ENCODE measurements around the gene ZNF385D.

The ZNF385D gene

DNA sequence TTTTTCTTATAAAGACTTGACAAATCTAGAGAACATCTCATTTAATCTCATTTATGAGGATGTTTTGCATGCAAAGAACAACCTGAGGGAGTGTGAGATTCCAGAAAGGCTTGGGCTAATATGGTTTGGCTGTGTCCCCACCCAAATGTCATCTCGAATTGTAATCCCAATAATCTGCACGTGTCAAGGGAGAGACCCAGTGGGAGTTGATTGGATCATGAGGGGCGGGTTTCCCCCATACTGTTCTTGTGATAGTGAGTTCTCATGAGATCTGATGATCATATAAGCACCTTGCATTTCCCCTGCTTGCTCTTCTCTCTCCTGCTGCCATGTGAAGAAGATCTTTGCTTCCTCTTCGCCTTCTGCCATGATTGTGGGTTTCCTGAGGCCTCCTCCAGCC is 103.0 kb downstream of the ZNF385D start:
- Histone ChIP-seq H3K36me3 (ENCODE audit: control insufficient read depth, insufficient read depth, low read length) (no peaks in the 10 kb centered on the region), H3K4me1 (ENCODE audit: control insufficient read depth, insufficient read depth, low read length) (peaks cover 8% of the 10 kb centered on the region; the same call in 1 of the 2 replicates), H3K27ac (ENCODE audit: low read depth, low read length) (no peak overlapping the region), H3K9me3 (ENCODE audit: control insufficient read depth, insufficient read depth, low read length) (no peaks in the 10 kb centered on the region), H3K9ac (ENCODE audit: low read depth, low read length) (no peak overlapping the region), H3K27me3 (ENCODE audit: control insufficient read depth, insufficient read depth, low read length) (no peaks in the 10 kb centered on the region), H3K4me3 (ENCODE audit: low read depth, low read length) (no peak overlapping the region)

DNA sequence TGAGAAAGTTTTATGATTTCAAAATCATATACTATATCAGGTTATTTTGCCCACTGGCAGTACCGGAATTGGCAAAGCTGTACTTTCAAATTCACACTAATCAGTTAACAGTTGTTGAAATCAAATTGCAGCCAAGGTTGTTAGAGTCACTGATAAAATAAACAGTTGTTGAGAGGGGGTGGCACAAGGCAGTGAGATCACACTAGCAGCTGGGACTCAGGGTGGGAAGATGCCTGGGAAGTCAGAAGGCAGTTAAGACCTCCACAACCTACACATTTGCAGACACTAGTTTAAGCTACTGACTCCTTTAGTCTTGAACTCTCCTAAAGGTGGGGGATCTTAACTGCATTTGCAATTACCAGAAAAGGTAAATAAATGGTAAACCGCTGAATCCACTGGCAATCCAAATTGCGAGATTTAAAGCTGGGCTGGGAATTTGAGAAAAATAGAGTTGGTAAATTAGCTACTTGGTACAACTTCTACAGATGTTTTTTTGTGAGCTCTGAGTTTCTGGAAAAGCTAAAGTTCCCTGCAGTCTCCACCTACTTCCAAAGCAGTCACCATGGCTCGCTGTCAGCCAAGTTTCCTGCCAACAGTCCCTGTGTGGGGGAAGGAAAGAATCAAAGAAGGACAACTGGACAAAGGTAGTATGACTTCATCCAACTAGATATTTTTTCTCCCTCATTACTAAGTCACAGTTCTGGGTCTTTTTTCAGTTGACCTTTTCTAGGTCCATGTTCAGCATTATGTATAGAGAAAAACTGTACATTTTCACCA is 105.7 kb downstream of the ZNF385D start:
- H3K4me3 ChIP-seq (ENCODE audit: low read depth, low read length) = no peak overlapping the region
- peaks cover 8% of the 10 kb centered on the region; the same call in 1 of the 2 replicates for H3K4me1 ChIP-seq (ENCODE audit: control insufficient read depth, insufficient read depth, low read length)
- H3K9ac ChIP-seq (ENCODE audit: low read depth, low read length) = no peak overlapping the region
- H3K36me3 ChIP-seq (ENCODE audit: control insufficient read depth, insufficient read depth, low read length) = no peaks in the 10 kb centered on the region
- H3K27ac ChIP-seq (ENCODE audit: low read depth, low read length) = no peak overlapping the region
- H3K27me3 ChIP-seq (ENCODE audit: control insufficient read depth, insufficient read depth, low read length) = no peaks in the 10 kb centered on the region
- no peaks in the 10 kb centered on the region for H3K9me3 ChIP-seq (ENCODE audit: control insufficient read depth, insufficient read depth, low read length)

GRCh38 chr3:21644268-21644667 is 106.7 kb downstream of the ZNF385D start:
- no peaks in the 10 kb centered on the region for H3K9me3 ChIP-seq (ENCODE audit: control insufficient read depth, insufficient read depth, low read length)
- H3K9ac ChIP-seq (ENCODE audit: low read depth, low read length) = no peak overlapping the region
- H3K27ac ChIP-seq (ENCODE audit: low read depth, low read length) = no peak overlapping the region
- H3K27me3 ChIP-seq (ENCODE audit: control insufficient read depth, insufficient read depth, low read length) = no peaks in the 10 kb centered on the region
- H3K36me3 ChIP-seq (ENCODE audit: control insufficient read depth, insufficient read depth, low read length) = no peaks in the 10 kb centered on the region
- peaks cover 8% of the 10 kb centered on the region; the same call in 1 of the 2 replicates for H3K4me1 ChIP-seq (ENCODE audit: control insufficient read depth, insufficient read depth, low read length)
- no peak overlapping the region for H3K4me3 ChIP-seq (ENCODE audit: low read depth, low read length)

GRCh38 chr3:21643752-21644151 is 107.3 kb downstream of the ZNF385D start:
- Histone ChIP-seq H3K36me3 (ENCODE audit: control insufficient read depth, insufficient read depth, low read length) (no peaks in the 10 kb centered on the region), H3K4me1 (ENCODE audit: control insufficient read depth, insufficient read depth, low read length) (peaks cover 8% of the 10 kb centered on the region; the same call in 1 of the 2 replicates), H3K27me3 (ENCODE audit: control insufficient read depth, insufficient read depth, low read length) (no peaks in the 10 kb centered on the region), H3K9me3 (ENCODE audit: control insufficient read depth, insufficient read depth, low read length) (no peaks in the 10 kb centered on the region), H3K27ac (ENCODE audit: low read depth, low read length) (no peak overlapping the region), H3K9ac (ENCODE audit: low read depth, low read length) (no peak overlapping the region), H3K4me3 (ENCODE audit: low read depth, low read length) (no peak overlapping the region)

DNA sequence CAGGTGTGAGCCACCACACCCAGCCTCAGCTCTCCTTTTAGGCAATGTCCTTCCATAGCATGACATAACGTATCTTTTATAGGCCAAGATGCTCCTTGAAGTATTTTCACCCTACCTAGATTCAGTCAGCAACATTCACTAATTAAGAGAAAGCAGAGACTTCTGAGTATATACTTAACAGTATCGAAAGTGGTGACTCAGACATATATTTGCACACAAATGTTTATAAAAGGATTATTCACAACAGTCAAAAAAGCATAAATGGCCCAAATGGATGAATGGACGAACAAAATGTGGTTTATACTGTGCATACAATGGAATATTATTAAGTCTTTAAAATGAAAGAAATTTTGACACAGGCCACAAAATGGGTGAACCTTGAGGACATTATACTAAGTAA is 108.6 kb downstream of the ZNF385D start:
- H3K4me1 ChIP-seq (ENCODE audit: control insufficient read depth, insufficient read depth, low read length) = peaks cover 8% of the 10 kb centered on the region; the same call in 1 of the 2 replicates
- no peak overlapping the region for H3K9ac ChIP-seq (ENCODE audit: low read depth, low read length)
- H3K27ac ChIP-seq (ENCODE audit: low read depth, low read length) = no peak overlapping the region
- no peak overlapping the region for H3K4me3 ChIP-seq (ENCODE audit: low read depth, low read length)
- H3K9me3 ChIP-seq (ENCODE audit: control insufficient read depth, insufficient read depth, low read length) = no peaks in the 10 kb centered on the region
- H3K36me3 ChIP-seq (ENCODE audit: control insufficient read depth, insufficient read depth, low read length) = no peaks in the 10 kb centered on the region
- no peaks in the 10 kb centered on the region for H3K27me3 ChIP-seq (ENCODE audit: control insufficient read depth, insufficient read depth, low read length)

DNA sequence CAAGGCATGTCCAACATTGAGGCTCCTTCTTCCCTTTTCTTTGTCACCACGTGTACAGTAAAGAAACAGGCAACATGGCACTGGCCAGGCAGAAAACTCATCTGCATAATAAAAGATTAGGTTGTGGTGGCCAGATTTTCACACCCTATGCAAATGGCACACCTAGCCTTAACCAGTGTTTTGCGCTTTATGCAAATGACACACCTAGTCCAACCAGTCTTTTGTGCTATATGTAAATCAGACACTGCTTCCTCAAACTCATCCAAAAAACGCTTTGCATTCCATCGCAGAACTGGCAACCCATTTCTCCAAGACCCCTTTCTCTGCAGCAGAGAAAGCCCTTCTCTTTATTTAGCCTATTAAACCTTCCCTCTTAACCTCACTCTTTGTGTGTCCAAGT is 109.1 kb downstream of the ZNF385D start:
- no peak overlapping the region for H3K27ac ChIP-seq (ENCODE audit: low read depth, low read length)
- H3K27me3 ChIP-seq (ENCODE audit: control insufficient read depth, insufficient read depth, low read length) = no peaks in the 10 kb centered on the region
- H3K4me3 ChIP-seq (ENCODE audit: low read depth, low read length) = no peak overlapping the region
- H3K9me3 ChIP-seq (ENCODE audit: control insufficient read depth, insufficient read depth, low read length) = no peaks in the 10 kb centered on the region
- no peaks in the 10 kb centered on the region for H3K36me3 ChIP-seq (ENCODE audit: control insufficient read depth, insufficient read depth, low read length)
- H3K4me1 ChIP-seq (ENCODE audit: control insufficient read depth, insufficient read depth, low read length) = peaks cover 8% of the 10 kb centered on the region; the same call in 1 of the 2 replicates
- no peak overlapping the region for H3K9ac ChIP-seq (ENCODE audit: low read depth, low read length)

DNA sequence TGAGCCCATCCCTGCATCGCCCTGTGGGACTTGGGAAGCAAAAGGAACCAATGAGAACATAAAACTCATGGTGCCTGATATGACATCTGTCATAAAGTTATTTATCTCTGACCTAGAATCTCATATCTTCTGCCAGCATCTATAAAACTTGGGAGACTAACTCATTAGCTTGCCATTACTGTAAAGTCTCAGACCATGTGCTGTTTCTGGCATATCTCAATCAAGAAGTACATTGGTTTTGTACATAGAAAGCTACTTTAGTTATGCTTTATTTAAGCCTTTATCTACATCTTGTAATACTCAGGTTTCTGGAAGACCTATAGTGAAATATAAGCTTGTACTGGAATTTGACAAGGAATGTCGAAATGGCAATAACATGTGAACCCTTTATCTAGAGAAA is 112.5 kb downstream of the ZNF385D start:
- H3K36me3 ChIP-seq (ENCODE audit: control insufficient read depth, insufficient read depth, low read length) = no peaks in the 10 kb centered on the region
- no peaks in the 10 kb centered on the region for H3K4me1 ChIP-seq (ENCODE audit: control insufficient read depth, insufficient read depth, low read length)
- H3K4me3 ChIP-seq (ENCODE audit: low read depth, low read length) = no peak overlapping the region
- no peak overlapping the region for H3K27ac ChIP-seq (ENCODE audit: low read depth, low read length)
- no peaks in the 10 kb centered on the region for H3K9me3 ChIP-seq (ENCODE audit: control insufficient read depth, insufficient read depth, low read length)
- no peaks in the 10 kb centered on the region for H3K27me3 ChIP-seq (ENCODE audit: control insufficient read depth, insufficient read depth, low read length)
- no peak overlapping the region for H3K9ac ChIP-seq (ENCODE audit: low read depth, low read length)

- no peak overlapping the region for H3K4me3 ChIP-seq (ENCODE audit: low read depth, low read length)
- H3K9me3 ChIP-seq (ENCODE audit: control insufficient read depth, insufficient read depth, low read length) = no peaks in the 10 kb centered on the region
- no peak overlapping the region for H3K27ac ChIP-seq (ENCODE audit: low read depth, low read length)
- no peaks in the 10 kb centered on the region for H3K27me3 ChIP-seq (ENCODE audit: control insufficient read depth, insufficient read depth, low read length)
- no peaks in the 10 kb centered on the region for H3K4me1 ChIP-seq (ENCODE audit: control insufficient read depth, insufficient read depth, low read length)
- H3K36me3 ChIP-seq (ENCODE audit: control insufficient read depth, insufficient read depth, low read length) = no peaks in the 10 kb centered on the region
- H3K9ac ChIP-seq (ENCODE audit: low read depth, low read length) = no peak overlapping the region
These were observed 116.9 kb downstream of the ZNF385D start for GRCh38 chr3:21634112-21634511.

DNA sequence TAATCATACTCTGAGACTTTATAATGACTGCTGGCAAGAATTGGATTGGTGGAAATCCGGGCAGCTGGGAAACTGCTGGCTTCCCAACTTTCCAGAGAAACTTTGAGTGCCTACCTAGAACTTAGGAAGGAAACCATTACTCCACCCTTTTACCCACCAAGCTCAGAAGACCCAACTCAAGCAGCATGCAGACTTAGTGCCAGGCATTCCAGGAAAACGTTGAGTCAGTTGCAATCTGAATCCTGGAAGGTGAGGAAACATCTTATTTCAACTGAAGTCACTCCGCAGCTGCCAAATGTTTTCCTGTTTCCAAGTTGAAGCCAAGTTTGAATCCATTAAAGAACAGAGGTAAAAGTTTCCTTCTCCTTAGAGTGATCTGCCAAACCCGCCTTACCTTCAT is 126.5 kb downstream of the ZNF385D start:
- Histone ChIP-seq H3K27me3 (ENCODE audit: control insufficient read depth, insufficient read depth, low read length) (no peaks in the 10 kb centered on the region), H3K9ac (ENCODE audit: low read depth, low read length) (no peak overlapping the region), H3K36me3 (ENCODE audit: control insufficient read depth, insufficient read depth, low read length) (no peaks in the 10 kb centered on the region), H3K27ac (ENCODE audit: low read depth, low read length) (no peak overlapping the region), H3K9me3 (ENCODE audit: control insufficient read depth, insufficient read depth, low read length) (no peaks in the 10 kb centered on the region), H3K4me3 (ENCODE audit: low read depth, low read length) (no peak overlapping the region), H3K4me1 (ENCODE audit: control insufficient read depth, insufficient read depth, low read length) (peaks cover 8% of the 10 kb centered on the region; the same call in 1 of the 2 replicates)

DNA sequence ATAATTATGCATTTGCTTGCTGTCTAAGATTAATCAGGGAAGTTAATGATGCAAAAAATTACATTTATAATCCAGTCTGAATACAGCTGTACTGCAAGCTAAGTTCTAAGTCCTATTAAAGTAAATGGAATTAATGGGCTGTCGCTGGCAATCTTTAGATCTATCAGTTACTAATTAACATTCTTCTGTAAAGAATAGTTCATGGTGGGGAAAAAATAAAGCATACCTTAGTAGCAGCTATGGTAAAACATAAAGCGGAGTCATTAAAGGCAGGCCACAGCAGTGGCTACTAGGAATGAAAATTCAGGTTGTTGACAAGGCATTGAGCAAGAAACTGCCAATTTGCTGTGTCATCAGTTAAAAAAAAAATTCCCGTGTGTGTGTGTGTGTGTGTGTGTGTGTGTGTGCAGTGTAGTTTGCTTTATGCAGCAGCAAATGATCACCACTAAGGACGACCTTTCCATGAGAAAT is 129.8 kb downstream of the ZNF385D start:
- H3K36me3 ChIP-seq (ENCODE audit: control insufficient read depth, insufficient read depth, low read length) = no peaks in the 10 kb centered on the region

GRCh38 chr3:21620511-21621155 is 130.4 kb downstream of the ZNF385D start:
- Histone ChIP-seq H3K4me1 (ENCODE audit: control insufficient read depth, insufficient read depth, low read length) (peaks cover 8% of the 10 kb centered on the region; the same call in 1 of the 2 replicates), H3K27me3 (ENCODE audit: control insufficient read depth, insufficient read depth, low read length) (no peaks in the 10 kb centered on the region), H3K4me3 (ENCODE audit: low read depth, low read length) (no peak overlapping the region), H3K27ac (ENCODE audit: low read depth, low read length) (no peak overlapping the region), H3K9me3 (ENCODE audit: control insufficient read depth, insufficient read depth, low read length) (no peaks in the 10 kb centered on the region), H3K36me3 (ENCODE audit: control insufficient read depth, insufficient read depth, low read length) (no peaks in the 10 kb centered on the region), H3K9ac (ENCODE audit: low read depth, low read length) (no peak overlapping the region)

More for the DNA sequence above, 129.8 kb downstream of the ZNF385D start:
- Histone ChIP-seq H3K4me1 (ENCODE audit: control insufficient read depth, insufficient read depth, low read length) (peaks cover 8% of the 10 kb centered on the region; the same call in 1 of the 2 replicates), H3K27ac (ENCODE audit: low read depth, low read length) (no peak overlapping the region), H3K27me3 (ENCODE audit: control insufficient read depth, insufficient read depth, low read length) (no peaks in the 10 kb centered on the region), H3K4me3 (ENCODE audit: low read depth, low read length) (no peak overlapping the region), H3K9ac (ENCODE audit: low read depth, low read length) (no peak overlapping the region), H3K9me3 (ENCODE audit: control insufficient read depth, insufficient read depth, low read length) (no peaks in the 10 kb centered on the region)
